SK-N-MC (cell line): Measurements from ENCODE around the gene ADPRM.

ENCODE experiments used
- DNase-seq: peaks from one replicate; pipeline ENCODE4 v3.0.0-alpha.2; 2011; ENCODE audit warnings: low read depth, low spot score
- H3K27ac ChIP-seq: fragments of 200-600 bp; sonication (generic); 2 replicates; pipeline ENCODE4 v1.5.1; 2016; ENCODE audit warnings: mixed run types
- H3K36me3 ChIP-seq: fragments of 200-600 bp; sonication (generic); 2 replicates; pipeline ENCODE4 v1.6.1; 2017; ENCODE audit warnings: antibody characterized with exemption, low read length, mixed read lengths; ENCODE audit not compliant: insufficient read depth
- H3K4me3 ChIP-seq: fragments of 200-600 bp; sonication (generic); 2 replicates; pipeline ENCODE4 v1.5.1; 2016
- H3K9ac ChIP-seq: fragments of 200-600 bp; sonication (generic); 2 replicates; pipeline ENCODE4 v1.8.0; 2017; ENCODE audit warnings: mixed run types, mixed read lengths; ENCODE audit not compliant: insufficient read length
- H3K9me3 ChIP-seq: fragments of 200-600 bp; sonication (generic); 2 replicates; pipeline ENCODE4 v1.6.1; 2017; ENCODE audit warnings: low read depth, mild to moderate bottlenecking, antibody characterized with exemption, low read length, moderate library complexity, mixed read lengths
- EZH2 ChIP-seq: fragments of 200-600 bp; sonication (generic); IDR thresholded peaks from one replicate; pipeline ENCODE4 v1.6.1; 2017; ENCODE audit warnings: antibody characterized with exemption
- FOXP2 ChIP-seq: optimal IDR thresholded peaks from 2 replicates; pipeline ENCODE3; 2011; ENCODE audit warnings: mild to moderate bottlenecking, moderate library complexity; ENCODE audit not compliant: insufficient read depth; ENCODE audit errors: extremely low read length, control extremely low read depth
- POLR2AphosphoS5 ChIP-seq: IDR thresholded peaks from 2 replicates; pipeline ENCODE4 v1.6.1; 2012; ENCODE audit warnings: mild to moderate bottlenecking, low read depth, low read length, borderline replicate concordance

The ADPRM gene

DNA sequence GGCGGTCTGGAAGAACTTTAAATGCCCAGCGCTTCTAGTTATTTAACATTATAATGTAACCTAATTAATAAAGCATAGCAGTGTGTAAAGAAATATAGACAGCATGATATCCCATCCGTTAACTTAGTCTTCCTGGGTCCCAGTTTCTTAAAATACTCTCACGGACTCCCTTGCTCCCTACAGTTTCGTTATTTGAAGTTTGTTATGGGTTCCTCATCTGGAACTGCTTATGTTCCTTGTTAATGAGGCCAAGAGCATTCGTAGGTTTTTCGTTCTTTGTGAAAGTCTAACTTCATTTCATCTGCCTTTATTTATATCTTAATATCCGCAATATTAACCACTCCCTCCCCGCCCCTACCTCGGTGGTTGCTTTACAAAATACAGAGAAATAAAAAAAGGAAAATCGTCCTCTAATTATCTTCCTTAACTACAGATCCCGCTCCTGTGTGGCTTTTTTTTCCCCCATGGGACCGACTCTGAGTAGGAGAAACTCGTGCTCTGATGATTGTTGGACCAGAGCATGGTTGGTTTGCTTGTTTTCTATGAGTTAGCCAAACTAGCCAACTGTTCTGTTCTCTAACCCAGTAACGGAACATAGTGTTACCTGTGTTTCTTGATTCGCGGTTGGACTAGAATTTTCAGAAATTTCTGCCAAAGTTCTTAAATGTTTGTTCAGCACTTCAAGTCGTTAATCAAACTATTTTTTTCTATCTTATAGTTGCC is 863 bp downstream of the ADPRM start:
- DNase-seq = no peak
- Histone ChIP-seq H3K9ac (peak overlapping the region; percentile 83), H3K27ac (peak overlapping the region; percentile 43), H3K4me3 (peak overlapping the region; percentile 85), H3K36me3 (peaks cover 25% of the 10 kb centered on the region), H3K9me3 (no peaks in the 10 kb centered on the region)
- TF ChIP-seq FOXP2 (no peak), POLR2AphosphoS5 (no peak), EZH2 (no peak)

DNA sequence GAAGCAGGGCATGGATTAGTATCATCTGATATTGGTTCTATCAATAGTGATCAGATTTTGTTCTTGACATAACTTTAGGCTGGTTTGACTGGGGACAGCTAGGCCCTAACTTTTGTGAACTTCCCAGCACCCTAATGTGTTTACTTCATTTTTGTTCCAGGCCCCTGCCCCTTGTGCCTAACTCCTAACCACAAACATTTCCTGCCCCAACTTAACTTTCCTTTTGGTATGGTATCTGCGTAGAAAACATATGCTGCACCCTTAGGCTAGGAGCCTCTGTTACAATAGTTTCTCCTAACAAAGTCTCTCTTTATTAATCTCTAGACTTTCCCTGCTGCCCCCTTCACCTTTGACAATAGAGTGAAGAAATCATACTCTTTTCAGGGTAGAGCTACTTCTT is 2.5 kb downstream of the ADPRM start:
- no peaks in the 10 kb centered on the region for H3K9me3 ChIP-seq
- no peak for TF ChIP-seq POLR2AphosphoS5
- no peak for TF ChIP-seq FOXP2
- TF ChIP-seq EZH2 = no peak
- no peak for DNase-seq
- H3K36me3 ChIP-seq = peaks cover 20% of the 10 kb centered on the region
- no peak overlapping the region for H3K4me3 ChIP-seq
- no peak overlapping the region for H3K9ac ChIP-seq
- H3K27ac ChIP-seq = no peak overlapping the region; the same call in 1 of the 2 replicates

DNA sequence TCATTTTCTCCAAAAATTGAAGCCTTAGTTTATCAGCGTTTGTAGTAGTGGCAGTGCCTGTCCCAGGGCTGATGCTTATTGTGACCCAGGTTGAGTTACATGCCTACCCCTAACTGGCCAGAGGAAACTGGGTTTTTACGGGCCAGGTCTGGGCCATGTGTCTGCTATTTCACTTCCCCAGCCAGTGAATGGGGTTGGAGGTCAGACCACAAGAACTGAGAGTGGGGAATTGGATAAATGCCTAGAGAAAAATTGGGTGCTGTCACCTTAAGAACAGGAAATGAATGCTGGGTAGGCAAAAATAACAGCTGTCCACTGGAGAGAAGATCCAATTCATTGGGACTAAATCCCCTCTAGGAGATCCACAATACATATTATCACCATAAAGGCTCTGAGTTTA is 5.2 kb downstream of the ADPRM start:
- no peak for DNase-seq
- H3K9ac ChIP-seq = no peak overlapping the region

DNA sequence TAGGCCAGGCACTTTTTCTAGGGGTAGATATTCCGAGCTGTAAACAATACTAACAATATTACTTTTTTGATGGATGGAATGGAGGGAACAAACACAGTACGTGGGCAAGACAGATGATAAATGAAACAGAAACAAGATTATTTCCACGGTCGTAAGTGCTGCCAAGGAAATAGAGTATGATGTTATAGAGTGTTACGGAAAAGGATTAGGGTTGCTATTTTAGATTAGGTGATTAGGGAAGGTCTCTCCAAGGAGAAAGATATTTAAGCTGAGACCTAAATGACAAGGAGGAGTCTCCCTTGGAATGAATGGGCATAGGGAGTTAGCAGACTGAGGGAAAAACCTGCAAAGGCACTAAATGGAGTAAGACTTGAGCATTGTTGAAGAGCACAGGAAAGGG is 8.3 kb downstream of the ADPRM start:
- peaks cover 52% of the 10 kb centered on the region for H3K36me3 ChIP-seq

More for the DNA sequence above, 5.2 kb downstream of the ADPRM start:
- no peaks in the 10 kb centered on the region for H3K9me3 ChIP-seq
- no peak overlapping the region for H3K4me3 ChIP-seq
- TF ChIP-seq POLR2AphosphoS5 = no peak
- no peak for TF ChIP-seq FOXP2
- TF ChIP-seq EZH2 = no peak
- no peak overlapping the region for H3K27ac ChIP-seq
- H3K36me3 ChIP-seq = peaks cover 36% of the 10 kb centered on the region

DNA sequence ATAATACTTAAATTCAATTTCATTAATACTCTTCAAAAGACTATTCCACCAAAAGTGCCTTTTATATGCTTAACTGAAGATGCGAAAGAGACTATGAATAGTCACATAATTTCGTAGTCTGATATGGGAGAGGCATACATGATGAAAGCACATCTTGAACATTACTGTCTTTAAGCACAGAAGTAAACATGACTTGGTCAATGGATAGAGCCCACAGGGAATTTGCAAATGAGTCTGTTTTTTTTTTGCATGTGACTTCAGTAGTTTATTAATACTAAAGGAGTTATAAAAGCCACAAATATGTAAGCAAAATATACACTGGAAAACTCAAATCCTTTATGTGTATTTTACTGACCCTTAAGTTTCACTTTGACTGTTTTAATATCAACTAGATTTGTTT is 15.9 kb downstream of the ADPRM start:
- no peak overlapping the region for H3K4me3 ChIP-seq
- no peaks in the 10 kb centered on the region for H3K9me3 ChIP-seq
- no peak overlapping the region for H3K9ac ChIP-seq
- peaks cover 36% of the 10 kb centered on the region for H3K36me3 ChIP-seq
- no peak overlapping the region for H3K27ac ChIP-seq
- DNase-seq = no peak
- TF ChIP-seq EZH2 (no peak), POLR2AphosphoS5 (no peak), FOXP2 (no peak)

More for the DNA sequence above, 8.3 kb downstream of the ADPRM start:
- no peaks in the 10 kb centered on the region for H3K9me3 ChIP-seq
- no peak overlapping the region for H3K9ac ChIP-seq
- DNase-seq = no peak
- H3K27ac ChIP-seq = no peak overlapping the region
- no peak overlapping the region for H3K4me3 ChIP-seq
- TF ChIP-seq EZH2 (no peak), POLR2AphosphoS5 (no peak), FOXP2 (no peak)

DNA sequence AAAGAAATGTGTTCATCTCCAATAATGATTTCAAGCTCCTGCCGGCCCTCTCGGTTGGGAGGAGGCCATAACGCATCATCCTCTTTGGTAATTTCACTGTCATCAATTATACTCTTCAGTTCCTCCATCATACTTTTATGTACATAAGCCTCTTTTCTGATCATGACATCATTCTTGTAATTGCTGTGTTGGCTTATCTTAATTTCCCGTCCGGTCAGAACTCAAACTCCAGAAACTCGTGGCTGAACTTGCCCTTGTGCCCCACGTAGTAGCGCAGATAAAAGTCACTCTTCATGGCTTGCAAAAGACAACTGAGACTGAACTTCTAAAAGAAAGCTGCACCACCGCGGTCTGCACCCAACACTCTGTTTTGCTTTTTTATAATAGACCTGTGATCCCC is 18.8 kb downstream of the ADPRM start:
- no peak for TF ChIP-seq EZH2
- TF ChIP-seq POLR2AphosphoS5 = no peak
- no peak for TF ChIP-seq FOXP2
- no peak for DNase-seq

DNA sequence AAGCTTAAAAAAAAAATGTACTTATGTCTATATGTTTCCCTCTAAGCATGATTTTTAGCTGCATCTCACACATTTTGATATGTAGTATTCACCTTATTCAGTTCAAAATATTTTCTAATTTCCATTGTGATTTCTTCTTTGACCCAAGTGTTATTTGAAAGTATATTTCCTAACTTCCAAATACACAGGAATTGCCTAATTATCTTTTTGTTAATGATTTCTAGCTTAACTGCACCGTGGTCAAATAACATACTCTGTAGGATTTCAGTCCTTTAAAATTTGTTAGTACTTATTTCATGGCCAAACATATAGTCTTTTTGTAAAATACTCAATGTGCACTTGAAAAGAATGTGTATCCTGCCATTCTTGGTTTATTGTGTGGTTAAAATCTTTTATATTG is 21.2 kb downstream of the ADPRM start:
- no peak overlapping the region for H3K9ac ChIP-seq
- no peak overlapping the region for H3K4me3 ChIP-seq
- no peak for DNase-seq
- no peak overlapping the region for H3K27ac ChIP-seq
- TF ChIP-seq FOXP2 = no peak
- TF ChIP-seq EZH2 = no peak
- TF ChIP-seq POLR2AphosphoS5 = no peak
- no peaks in the 10 kb centered on the region for H3K9me3 ChIP-seq
- peaks cover 7% of the 10 kb centered on the region; the same call in 1 of the 2 replicates for H3K36me3 ChIP-seq

More for the DNA sequence above, 18.8 kb downstream of the ADPRM start:
- Histone ChIP-seq H3K27ac (no peak overlapping the region), H3K9ac (no peak overlapping the region), H3K4me3 (no peak overlapping the region), H3K36me3 (peaks cover 22% of the 10 kb centered on the region), H3K9me3 (no peaks in the 10 kb centered on the region)

DNA sequence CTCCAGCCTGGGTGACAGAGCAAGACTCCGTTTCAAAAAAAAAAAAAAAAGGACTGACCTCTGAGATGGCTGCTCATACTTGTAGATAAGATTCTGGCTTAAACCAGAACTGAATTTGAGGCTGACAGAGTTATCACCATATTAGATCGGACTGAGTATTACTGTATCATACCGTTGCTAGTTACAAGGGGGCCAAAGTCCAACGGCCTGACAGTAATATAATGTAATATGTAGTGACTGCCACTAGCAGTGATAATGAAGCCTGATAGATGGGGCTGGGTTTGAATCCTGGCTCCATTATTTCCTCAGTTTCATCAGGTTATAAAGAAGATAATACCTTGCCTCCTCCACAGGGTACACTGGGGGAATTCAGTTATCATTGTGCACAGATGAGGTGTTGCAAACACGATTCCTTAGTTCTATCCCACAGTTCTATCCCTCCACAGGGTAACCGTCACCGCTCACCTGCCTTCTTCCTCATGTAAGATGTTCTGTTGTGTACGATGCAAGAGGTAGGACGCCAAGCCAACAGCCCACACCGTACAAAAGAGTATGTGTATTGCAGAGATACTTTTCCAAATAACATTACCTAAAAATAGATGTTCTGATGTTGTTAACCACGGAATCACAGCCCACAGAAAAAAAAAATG is 27.3 kb downstream of the ADPRM start:
- DNase-seq = no peak
- no peak overlapping the region for H3K9ac ChIP-seq
- H3K9me3 ChIP-seq = no peaks in the 10 kb centered on the region
- H3K27ac ChIP-seq = no peak overlapping the region
- H3K36me3 ChIP-seq = peaks cover 13% of the 10 kb centered on the region; the same call in 1 of the 2 replicates
- H3K4me3 ChIP-seq = no peak overlapping the region
- TF ChIP-seq POLR2AphosphoS5 = no peak
- TF ChIP-seq EZH2 = no peak
- no peak for TF ChIP-seq FOXP2

DNA sequence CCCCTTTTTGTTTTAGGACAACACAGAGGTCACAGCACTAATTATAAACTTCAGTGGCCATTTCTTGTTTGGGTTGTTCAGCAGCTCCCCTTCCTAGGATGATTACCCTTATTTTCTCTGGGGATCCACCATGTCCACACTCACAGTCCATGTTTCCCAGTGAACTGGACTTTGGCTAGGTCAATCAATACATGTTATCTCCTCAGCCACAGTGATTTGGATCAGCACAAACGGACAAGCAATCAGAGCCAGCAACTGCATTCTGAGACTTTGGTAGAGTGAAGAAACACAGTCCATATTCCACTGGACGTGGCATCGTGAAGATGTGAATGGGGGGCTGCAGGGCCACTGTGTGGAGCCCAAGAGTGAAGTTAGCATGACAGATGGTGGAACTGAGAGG is 27.9 kb downstream of the ADPRM start:
- no peak for DNase-seq
- TF ChIP-seq EZH2 = no peak
- no peak for TF ChIP-seq POLR2AphosphoS5
- TF ChIP-seq FOXP2 = no peak
- H3K27ac ChIP-seq = no peak overlapping the region
- H3K36me3 ChIP-seq = peaks cover 12% of the 10 kb centered on the region; the same call in 1 of the 2 replicates
- H3K9ac ChIP-seq = no peak overlapping the region
- H3K9me3 ChIP-seq = no peaks in the 10 kb centered on the region
- H3K4me3 ChIP-seq = no peak overlapping the region
